Calu3 (cell line): ENCODE results near the gene PYCR2. TPM values are rescaled to one million over a fixed set of nuclear protein-coding genes. Genes with fewer than 3 reads are reported as not detected.
"Not testable (repeated sequence)": the region's sequence is repeated elsewhere in the genome, so short reads cannot be mapped to it uniquely, and the experiment has no call there.

Source experiments
- BruUV-seq: library from RNA; stranded (reverse); fragments of 400-500 nt; replicated peaks from 2 replicates; lab custom pipeline; 2021; lab: Mats Ljungman, UMichigan
- CTCF ChIA-PET: fragments of 300-600 bp; sonication (Branson Sonifier 250); formaldehyde crosslinking; loops from one replicate; lab custom pipeline; 2022; ENCODE audit warnings: antibody characterized with exemption; lab: Charles Lee
- DNase-seq: peaks from one replicate; pipeline ENCODE4 v3.0.0; 2022
- H3K27ac Mint-ChIP-seq: one replicate; pipeline ENCODE4 v1.8.0; 2022; ENCODE audit warnings: mixed read lengths; ENCODE audit not compliant: unreplicated experiment
- H3K27me3 Mint-ChIP-seq: one replicate; pipeline ENCODE4 v1.8.0; 2022; ENCODE audit warnings: mixed read lengths; ENCODE audit not compliant: unreplicated experiment
- H3K36me3 Mint-ChIP-seq: one replicate; pipeline ENCODE4 v1.8.0; 2022; ENCODE audit warnings: mild to moderate bottlenecking, moderate library complexity, mixed read lengths; ENCODE audit not compliant: insufficient read depth, unreplicated experiment
- H3K4me1 Mint-ChIP-seq: one replicate; pipeline ENCODE4 v1.8.0; 2022; ENCODE audit warnings: mild to moderate bottlenecking, low read depth, mixed read lengths; ENCODE audit not compliant: unreplicated experiment
- H3K4me3 Mint-ChIP-seq: one replicate; pipeline ENCODE4 v1.8.0; 2022; ENCODE audit warnings: mild to moderate bottlenecking, low read depth, moderate library complexity, mixed read lengths; ENCODE audit not compliant: unreplicated experiment
- H3K9me3 Mint-ChIP-seq: one replicate; pipeline ENCODE4 v1.8.0; 2022; ENCODE audit warnings: low read depth, mixed read lengths; ENCODE audit not compliant: unreplicated experiment
- intact Hi-C: fragments of 100-400 bp; cut with micrococcal nuclease; formaldehyde crosslinking; loops from one replicate; pipeline ENCODE4 v1.10.0; 2022; ENCODE audit not compliant: unreplicated experiment
- total RNA-seq: library from RNA; stranded (reverse); gene quantifications from 2 replicates; pipeline ENCODE4 v1.2.3, GENCODE V29; 2022
- TF ChIP-seq, protein P1 (sequence below): fragments of 200-600 bp; IDR thresholded peaks from one replicate; pipeline ENCODE4 v1.8.0; 2022; ENCODE audit warnings: antibody characterized with exemption; ENCODE audit not compliant: unreplicated experiment

The PYCR2 gene
- total RNA-seq, 1 experiment from 2014 or later, result 91.9 TPM

DNA sequence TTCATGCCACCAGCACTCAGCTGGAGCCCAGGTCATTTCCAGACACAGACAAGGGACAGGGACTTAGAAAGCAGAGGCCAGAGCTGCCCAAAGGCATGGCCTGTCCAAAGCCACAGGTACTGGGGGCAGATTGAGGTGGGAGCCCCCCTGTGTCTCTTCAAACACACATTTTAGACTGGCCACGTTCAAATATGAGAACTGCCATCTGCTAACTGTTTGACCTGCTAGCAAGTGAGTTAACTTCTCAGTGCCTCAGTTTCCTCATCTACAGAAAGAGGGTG, 17.8 kb upstream of the PYCR2 start:
- TF ChIP-seq, protein P1, sequence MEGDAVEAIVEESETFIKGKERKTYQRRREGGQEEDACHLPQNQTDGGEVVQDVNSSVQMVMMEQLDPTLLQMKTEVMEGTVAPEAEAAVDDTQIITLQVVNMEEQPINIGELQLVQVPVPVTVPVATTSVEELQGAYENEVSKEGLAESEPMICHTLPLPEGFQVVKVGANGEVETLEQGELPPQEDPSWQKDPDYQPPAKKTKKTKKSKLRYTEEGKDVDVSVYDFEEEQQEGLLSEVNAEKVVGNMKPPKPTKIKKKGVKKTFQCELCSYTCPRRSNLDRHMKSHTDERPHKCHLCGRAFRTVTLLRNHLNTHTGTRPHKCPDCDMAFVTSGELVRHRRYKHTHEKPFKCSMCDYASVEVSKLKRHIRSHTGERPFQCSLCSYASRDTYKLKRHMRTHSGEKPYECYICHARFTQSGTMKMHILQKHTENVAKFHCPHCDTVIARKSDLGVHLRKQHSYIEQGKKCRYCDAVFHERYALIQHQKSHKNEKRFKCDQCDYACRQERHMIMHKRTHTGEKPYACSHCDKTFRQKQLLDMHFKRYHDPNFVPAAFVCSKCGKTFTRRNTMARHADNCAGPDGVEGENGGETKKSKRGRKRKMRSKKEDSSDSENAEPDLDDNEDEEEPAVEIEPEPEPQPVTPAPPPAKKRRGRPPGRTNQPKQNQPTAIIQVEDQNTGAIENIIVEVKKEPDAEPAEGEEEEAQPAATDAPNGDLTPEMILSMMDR, result no peak
- DNase-seq, result no peak
- no TSS peak for BruUV-seq
- intact Hi-C loops, result no loop called here
- Mint-ChIP-seq H3K27ac (no peak overlapping the region), H3K27me3 (peaks cover 26% of the 10 kb centered on the region), H3K4me3 (no peak overlapping the region), H3K4me1 (no peaks in the 10 kb centered on the region), H3K9me3 (no peaks in the 10 kb centered on the region), H3K36me3 (no peaks in the 10 kb centered on the region)
- CTCF ChIA-PET, result interaction anchor here (1.5 kb wide), 1 partner anchor 165 kb away, joined by 3 read pairs; the partner anchor contains the start of gene SRP9

DNA sequence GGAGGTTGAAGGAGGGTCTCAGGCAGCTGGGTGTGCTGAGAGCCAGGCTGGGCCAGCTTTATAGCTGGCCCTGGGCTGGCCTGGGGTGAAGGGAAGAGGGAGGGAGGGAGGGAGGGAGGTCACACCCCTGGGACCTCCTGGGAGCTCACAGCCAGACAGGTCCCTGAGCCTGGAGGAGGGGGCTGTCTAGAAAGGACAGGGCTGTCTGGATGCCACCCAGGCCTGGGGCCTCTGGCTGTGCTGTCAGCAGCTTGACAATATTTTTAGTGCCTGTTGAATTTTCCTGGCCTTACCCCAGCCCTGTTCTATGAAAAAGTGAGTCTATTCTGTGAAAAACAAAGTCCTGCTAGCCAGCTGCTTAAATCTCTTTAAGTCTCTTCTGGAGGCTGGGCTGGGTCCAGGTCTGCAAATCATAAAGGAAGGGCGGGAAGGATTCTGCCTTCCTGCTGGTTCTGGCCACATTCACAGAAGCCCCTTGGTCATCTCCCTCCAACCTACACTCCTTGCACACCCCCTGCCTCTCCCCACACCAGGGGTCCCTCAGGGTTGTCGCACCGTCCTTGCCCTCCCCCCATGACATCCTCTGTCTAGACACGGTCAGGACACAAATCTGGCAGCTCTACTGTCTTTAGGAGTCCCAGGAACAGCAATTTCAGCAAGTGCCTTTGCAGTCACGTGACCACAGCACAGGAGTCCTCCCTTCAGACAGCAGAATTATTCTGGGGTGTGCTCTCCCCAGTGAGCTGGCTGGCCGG, 17.3 kb upstream of the PYCR2 start, which contains the start of gene LEFTY2:
TSS of gene LEFTY2 (minus strand) at position 34 of the 755 bp plus-strand sequence. CDS start 80 bp downstream, outside the sequence.
- CTCF ChIA-PET, result interaction anchor here (0.6 to 1.5 kb wide), 2 partner anchors 120 to 164 kb away, joined by 3 to 4 read pairs; partner anchors contain the start of gene SRP9
- H3K27me3 Mint-ChIP-seq, result peaks cover 20% of the 10 kb centered on the region
- no peaks in the 10 kb centered on the region for H3K9me3 Mint-ChIP-seq
- BruUV-seq, result no TSS peak
- DNase-seq, result no peak
- H3K27ac Mint-ChIP-seq, result no peak within 1 kb of the TSS
- no peaks in the 10 kb centered on the region for H3K4me1 Mint-ChIP-seq
- no peaks in the 10 kb centered on the region for H3K36me3 Mint-ChIP-seq
- intact Hi-C loops, result no loop called here
- H3K4me3 Mint-ChIP-seq, result no peak within 1 kb of the TSS
- TF ChIP-seq, protein P1, result no peak

DNA sequence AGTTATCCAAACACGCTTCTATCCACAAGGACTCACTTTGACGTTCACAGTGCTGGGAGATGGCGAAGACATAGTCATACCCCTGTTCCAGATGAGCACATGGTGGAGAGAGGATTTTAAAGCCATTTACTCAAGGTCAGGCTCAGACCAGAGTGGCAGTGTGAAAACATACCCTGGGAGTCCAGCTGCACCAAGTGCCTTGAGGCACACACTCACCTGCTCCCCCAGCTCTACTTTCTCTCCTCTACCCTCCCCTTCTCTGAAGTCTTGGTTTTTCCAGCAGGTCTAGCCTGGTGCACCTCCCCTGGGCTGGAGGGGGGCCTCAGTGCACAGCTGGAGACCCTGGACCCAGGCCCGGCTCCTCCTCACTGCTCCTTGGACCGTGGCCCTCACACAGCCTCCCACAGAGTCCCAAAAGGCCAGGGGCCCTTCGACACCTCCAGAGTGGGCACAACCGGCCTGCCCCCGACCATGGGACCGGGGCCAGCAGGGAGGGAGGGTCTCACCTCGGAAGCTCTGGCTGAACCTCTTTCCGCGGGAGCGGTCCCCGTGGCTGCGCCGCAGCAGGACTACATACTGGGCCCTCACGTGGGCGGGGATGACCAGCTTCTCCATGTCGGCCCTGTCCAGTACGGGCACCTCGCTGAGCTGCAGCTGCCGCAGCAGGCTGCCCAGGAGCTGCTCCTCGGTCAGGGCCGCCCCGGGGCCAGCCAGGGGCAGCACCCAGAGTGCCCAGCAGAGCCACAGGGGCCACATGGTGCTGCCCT, 16.5 kb upstream of the PYCR2 start:
- intact Hi-C loops, result no loop called here
- no peak overlapping the region for H3K4me3 Mint-ChIP-seq
- H3K27ac Mint-ChIP-seq, result no peak overlapping the region
- no peak for DNase-seq
- no TSS peak for BruUV-seq
- no peaks in the 10 kb centered on the region for H3K9me3 Mint-ChIP-seq
- CTCF ChIA-PET, result interaction anchor here (0.6 kb wide), 1 partner anchor 119 kb away, joined by 4 read pairs; no protein-coding TSS in a partner anchor
- peaks cover 12% of the 10 kb centered on the region for H3K27me3 Mint-ChIP-seq
- no peaks in the 10 kb centered on the region for H3K4me1 Mint-ChIP-seq
- no peaks in the 10 kb centered on the region for H3K36me3 Mint-ChIP-seq
- TF ChIP-seq, protein P1, result no peak

GRCh38 chr1:225939939-225940310, 15.9 kb upstream of the PYCR2 start:
- intact Hi-C loops, H3K4me1 Mint-ChIP-seq, BruUV-seq, H3K27ac Mint-ChIP-seq, H3K4me3 Mint-ChIP-seq, DNase-seq, H3K9me3 Mint-ChIP-seq, H3K27me3 Mint-ChIP-seq, H3K36me3 Mint-ChIP-seq: not testable (repeated sequence)
- CTCF ChIA-PET, result interaction anchor here (1.1 kb wide), 1 partner anchor 23 kb away, joined by 5 read pairs; no protein-coding TSS in a partner anchor

DNA sequence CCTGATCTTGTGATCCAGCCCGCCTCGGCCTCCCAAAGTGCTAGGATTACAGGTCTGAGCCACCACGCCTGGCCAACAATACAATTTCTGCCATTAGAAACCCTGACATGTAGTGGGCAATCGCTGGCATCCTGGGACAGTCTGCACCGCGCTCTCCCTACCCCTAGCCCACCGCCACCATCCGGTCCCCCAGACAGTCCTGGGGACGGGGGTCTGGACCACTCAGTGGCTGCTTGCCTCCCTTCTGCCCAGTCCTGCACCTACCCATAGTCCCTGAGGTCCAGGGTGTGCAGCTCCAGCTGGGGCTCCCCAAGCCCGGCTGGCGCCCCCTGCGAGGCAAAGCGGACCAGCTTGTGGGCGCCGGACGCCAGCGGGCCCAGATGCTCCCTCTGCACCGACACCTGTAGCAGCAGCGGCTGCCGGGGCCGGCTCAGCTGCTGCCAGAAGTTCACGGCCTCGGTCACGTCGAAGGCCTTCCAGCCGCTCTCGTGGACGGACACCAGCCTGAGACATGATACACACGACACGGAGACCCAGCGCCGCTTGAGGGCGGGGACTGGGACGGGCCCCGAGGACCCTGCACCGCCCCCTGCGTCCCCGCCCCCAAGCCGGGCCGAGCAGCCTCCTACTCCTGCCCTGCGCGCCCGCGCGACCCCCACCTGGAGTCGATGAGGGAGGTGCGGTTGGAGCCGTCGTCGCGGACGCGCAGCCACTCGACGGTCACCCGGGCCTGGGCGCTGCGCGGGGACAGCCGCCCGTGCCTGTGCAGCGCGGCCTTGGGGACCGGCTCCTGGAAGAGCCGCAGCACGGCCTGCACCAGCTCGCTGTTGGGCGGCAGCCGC, 15.3 kb upstream of the PYCR2 start:
- H3K27ac Mint-ChIP-seq, H3K4me1 Mint-ChIP-seq, intact Hi-C loops, H3K9me3 Mint-ChIP-seq, H3K27me3 Mint-ChIP-seq, DNase-seq, BruUV-seq, H3K4me3 Mint-ChIP-seq, H3K36me3 Mint-ChIP-seq: not testable (repeated sequence)
- CTCF ChIA-PET, result interaction anchor here (0.6 to 1.1 kb wide), 2 partner anchors 18 to 23 kb away, joined by 5 to 6 read pairs; no protein-coding TSS in a partner anchor
